Neural cell (in vitro differentiated cells): Measurements from ENCODE around the gene RPL7L1.

ENCODE experiments used
- CTCF ChIP-seq: fragments of 450-650 bp; IDR thresholded peaks from 2 replicates; pipeline ENCODE4 v1.5.1; 2014; ENCODE audit warnings: antibody characterized with exemption, mild to moderate bottlenecking, moderate library complexity; ENCODE audit not compliant: poor library complexity, severe bottlenecking
- EP300 ChIP-seq: fragments of 450-650 bp; conservative IDR thresholded peaks from 2 replicates; pipeline ENCODE4 v1.6.1; 2014; ENCODE audit warnings: antibody characterized with exemption, mild to moderate bottlenecking, moderate library complexity; ENCODE audit not compliant: poor library complexity, severe bottlenecking
- EZH2 ChIP-seq: fragments of 200-600, 300-800 bp; shearing (Covaris generic), sonication (generic); IDR thresholded peaks from 2 replicates; pipeline ENCODE4 v1.6.1; 2014; ENCODE audit warnings: antibody characterized with exemption, low read length, borderline replicate concordance, mild to moderate bottlenecking; ENCODE audit not compliant: insufficient read depth, poor library complexity, severe bottlenecking
- POLR2AphosphoS5 ChIP-seq: IDR thresholded peaks from 2 replicates; pipeline ENCODE4 v1.6.1; 2012
- RAD21 ChIP-seq: fragments of 450-650 bp; conservative IDR thresholded peaks from 2 replicates; pipeline ENCODE4 v1.6.1; 2014; ENCODE audit warnings: antibody characterized with exemption, mild to moderate bottlenecking, moderate library complexity
- REST ChIP-seq: IDR thresholded peaks from 2 replicates; pipeline ENCODE4 v1.6.1; 2012; ENCODE audit warnings: borderline replicate concordance
- SMC3 ChIP-seq: fragments of 450-650 bp; conservative IDR thresholded peaks from 2 replicates; pipeline ENCODE4 v1.6.1; 2014; ENCODE audit warnings: antibody characterized with exemption, mild to moderate bottlenecking, moderate library complexity; ENCODE audit not compliant: poor library complexity

DNA sequence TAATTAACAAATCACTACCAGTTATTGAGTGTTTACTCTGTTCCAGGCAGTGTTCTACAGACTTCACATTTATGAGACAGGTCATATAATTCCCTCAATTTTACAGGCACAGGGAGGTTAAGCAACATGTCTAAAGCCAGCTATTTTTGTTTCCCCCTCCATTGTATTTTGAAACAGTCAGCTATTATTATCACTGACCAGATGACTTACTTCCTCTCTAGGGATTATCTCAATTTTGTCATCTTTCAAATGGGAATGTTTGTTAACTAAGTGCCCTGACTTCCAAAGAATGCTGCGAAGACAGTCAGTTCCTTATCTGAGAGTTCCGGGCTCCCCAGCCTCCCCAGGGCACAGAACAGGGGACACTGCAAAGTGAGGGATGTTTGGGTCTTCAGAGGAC lies 44.2 kb downstream of the RPL7L1 start:
- TF ChIP-seq CTCF (no peak), EP300 (no peak), REST (no peak), RAD21 (no peak), POLR2AphosphoS5 (no peak), EZH2 (no peak), SMC3 (no peak)
